Prostate gland (tissue), 2 donors: ENCODE results near the gene RPL9.

ENCODE experiments used
- CTCF ChIP-seq, 4 experiments: fragments of 200-600 bp in 2 of 4; fragments of 450-650 bp in 2 of 4; sonication (generic) in 2 of 4; IDR thresholded peaks; 1 replicate in 3 of 4; 2 replicates in 1 of 4; pipeline ENCODE4 v1.5.1; 2016 to 2019; ENCODE audit warnings: antibody characterized with exemption in 4 of 4, mild to moderate bottlenecking in 2 of 4, moderate library complexity in 2 of 4
- POLR2AphosphoS5 ChIP-seq: sonication (generic); formaldehyde crosslinking; IDR thresholded peaks from one replicate; pipeline ENCODE4 v1.6.1; 2017; ENCODE audit warnings: antibody characterized with exemption

GRCh38 chr4:39452860-39453587 lies 5.7 kb downstream of the RPL9 start:
- TF ChIP-seq CTCF (IDR thresholded peaks at IDR 0.05) (no peak), POLR2AphosphoS5 (no peak)
